ENCODE data around the gene RAB7A.
"Not testable (repeated sequence)": the region's sequence is repeated elsewhere in the genome, so short reads cannot be mapped to it uniquely, and the experiment has no call there.

RAB7A gene

DNA sequence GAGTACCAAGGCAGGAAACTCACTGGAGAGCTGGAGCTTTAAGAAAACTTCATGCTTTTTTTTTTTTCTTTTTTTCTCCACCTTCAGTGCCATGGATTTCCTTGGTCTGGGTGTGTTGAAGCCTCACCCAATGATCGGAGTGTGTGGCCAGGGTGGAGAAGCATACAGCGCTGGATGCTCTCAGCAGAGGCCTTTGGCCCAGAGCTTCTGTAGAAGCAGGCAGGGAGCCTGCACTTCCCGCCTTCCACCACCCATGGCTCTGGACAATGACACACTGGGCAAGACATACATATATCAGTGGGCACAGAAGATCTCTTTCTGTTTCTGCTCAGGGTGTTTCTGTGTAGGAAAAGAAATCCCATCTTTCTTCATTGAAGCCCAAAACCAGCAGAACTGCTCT is 97.6 kb downstream of the RAB7A start:
- no peak for DNase-seq

DNA sequence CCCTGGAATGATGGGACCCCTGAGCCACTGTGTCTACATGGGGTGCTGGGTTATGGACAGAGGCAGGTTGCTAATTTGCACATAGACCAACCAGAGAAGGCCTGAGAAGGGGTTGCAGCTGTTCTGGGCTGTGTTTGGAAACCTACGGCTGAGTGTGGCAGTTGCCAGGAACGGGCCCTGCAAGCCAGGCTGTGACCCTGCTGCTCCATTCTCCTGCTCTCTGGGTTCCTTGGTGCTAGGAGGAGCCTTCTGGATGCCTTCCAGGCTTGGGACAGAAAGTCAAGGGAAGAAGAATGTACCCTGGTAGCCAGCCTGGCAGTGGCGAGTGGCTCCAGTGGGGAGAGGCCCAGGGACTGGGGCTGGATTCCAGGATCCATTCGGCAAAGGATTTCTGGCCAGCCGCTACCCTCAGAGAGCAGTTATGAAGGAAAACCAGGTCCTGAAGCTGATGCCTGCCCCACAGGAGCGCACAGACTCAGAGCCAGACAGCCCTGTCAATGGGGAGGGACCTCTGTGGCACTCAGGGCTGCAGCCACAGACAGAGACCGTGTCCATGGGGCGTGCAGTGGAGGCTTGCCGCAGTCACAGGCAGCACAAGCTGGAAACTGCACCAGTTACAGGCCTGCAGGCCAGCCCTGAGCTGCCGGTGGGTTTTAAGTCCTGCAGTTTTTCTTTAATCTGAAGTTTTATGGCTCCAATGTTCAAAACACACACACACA is 98.3 kb downstream of the RAB7A start:
- DNase-seq, result no peak

DNA sequence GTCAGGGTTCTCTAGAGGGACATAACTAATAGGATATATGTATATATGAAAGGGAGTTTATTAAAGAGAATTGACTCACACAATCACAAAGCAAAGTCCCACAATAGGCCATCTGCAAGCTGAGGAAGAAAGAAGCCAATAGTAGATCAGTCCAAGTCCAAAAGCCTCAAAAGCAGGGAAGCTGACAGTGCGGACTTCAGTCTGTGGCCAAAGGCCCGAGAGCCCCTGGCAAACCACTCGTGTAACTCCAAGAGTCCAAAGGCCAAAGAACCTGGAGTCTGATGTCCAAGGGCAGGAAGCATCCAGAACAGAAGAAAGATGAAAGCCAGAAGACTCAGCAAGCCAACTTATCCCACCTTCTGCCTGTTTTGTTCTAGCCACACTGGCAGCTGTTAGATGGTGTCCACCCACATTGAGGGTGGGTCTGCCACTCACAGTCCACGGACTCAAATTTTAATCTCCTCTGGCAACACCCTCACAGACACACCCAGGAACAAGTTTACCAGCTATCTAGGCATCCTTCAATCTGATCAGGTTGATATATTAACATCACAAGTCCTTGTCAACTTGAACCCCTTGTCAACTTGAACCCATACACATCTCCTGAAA is 99.2 kb downstream of the RAB7A start:
- DNase-seq, result no peak

DNA sequence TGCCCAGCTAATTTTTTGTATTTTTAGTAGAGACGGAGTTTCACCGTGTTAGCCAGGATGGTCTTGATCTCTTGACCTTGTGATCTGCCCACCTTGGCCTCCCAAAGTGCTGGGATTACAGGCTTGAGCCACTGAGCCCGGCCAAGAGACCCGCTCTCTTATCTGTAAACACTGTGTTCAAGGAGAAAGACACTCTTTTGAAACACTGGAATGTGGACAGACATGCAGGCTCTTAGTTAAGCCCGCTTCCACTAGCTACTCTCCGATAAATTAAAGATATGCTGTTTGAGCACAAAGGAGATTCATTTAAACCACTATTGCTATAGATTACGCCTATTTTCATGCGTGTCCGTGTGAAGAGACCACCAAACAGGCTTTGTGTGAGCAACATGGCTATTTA is 103.1 kb downstream of the RAB7A start:
- DNase-seq, result not testable (repeated sequence)

DNA sequence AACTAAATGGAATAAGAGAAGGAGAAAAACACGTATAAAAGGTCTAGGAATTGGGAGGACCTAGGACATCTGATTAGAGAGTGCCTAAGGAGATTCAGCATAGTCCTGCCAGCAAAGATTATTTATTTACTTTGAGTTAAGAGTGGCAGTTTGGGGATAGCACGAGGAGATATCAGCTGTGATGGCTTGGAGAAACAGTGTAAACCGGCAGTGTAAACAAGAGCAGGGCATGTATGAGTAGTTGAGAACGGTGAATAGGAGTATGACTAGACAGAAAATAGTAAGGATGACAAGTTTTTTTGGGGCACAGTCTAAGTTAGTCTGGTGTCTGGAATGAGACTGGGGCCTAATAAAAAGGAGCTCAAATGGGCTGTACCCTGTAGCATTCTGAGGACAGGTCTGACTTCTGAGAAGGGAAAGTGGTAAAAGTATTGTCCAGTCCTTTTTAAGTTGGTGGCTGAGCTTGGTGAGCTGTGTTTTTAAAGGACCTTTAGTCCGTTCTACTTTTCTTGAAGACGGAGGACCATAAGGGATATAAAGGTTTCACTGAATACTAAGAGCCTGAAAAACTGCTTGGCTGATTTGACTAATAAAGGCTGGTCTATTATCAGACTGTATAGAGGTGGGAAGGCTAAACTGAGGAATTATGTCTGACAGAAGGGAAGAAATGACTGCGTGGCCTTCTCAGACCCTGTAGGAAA is 104.1 kb downstream of the RAB7A start:
- DNase-seq, result not testable (repeated sequence)

DNA sequence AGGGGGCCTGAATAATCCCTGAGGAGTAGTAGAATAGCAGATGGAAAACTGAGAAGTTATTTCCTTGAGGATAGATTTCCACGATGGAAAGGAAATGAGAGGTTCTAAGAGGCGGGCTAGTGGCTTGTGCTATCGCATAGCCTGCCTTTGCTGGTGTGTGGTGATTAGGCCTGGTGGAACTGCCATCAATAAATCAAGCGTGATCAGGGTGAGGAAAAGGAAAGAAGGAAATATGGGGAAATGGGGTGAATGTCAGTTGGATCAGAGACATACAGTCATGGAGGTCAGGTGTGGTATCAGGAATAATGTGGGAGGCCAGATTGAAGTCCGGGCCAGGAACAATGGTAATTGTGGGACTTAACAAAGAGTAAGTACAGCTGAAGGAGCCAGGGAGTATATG is 104.8 kb downstream of the RAB7A start:
- not testable (repeated sequence) for DNase-seq

DNA sequence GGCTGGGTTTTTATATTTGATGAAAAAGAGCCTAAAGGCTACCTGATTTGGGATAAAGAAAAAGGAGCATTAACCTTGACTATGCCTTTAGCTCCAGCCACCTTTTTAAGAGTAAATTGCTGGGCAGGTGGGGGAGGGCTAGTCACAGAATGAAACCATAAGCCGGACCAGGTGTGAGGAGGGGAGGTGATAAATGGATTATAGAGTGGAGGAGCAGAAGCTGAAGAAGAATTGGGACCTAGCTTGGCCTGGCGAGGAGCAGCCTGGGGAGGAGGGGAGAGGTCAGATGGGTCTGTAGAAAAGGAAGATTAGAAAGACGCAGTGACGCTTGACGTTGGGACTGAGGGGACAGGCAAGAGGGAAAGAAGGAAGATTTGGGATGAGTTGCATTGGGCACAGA is 107.0 kb downstream of the RAB7A start:
- not testable (repeated sequence) for DNase-seq

DNA sequence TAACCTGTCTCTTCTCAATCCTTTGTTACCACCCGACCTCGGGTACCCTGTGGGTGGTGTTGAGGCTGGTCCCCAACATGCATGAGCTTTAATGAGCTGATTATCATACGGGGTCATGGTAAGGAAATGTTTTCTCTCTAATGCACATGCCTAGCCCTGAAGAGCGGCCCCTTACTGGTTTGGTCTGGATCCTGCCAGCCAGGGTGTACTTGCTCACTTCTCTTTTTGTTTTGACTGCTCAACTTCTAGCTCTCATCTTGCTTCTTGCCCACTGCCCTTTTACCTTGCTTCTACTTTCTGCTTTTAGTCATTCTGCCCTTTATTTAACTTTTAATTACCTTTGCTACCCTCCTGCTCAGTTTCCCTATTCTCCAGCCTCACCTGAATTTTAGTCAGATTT is 109.1 kb downstream of the RAB7A start:
- DNase-seq, result no peak

DNA sequence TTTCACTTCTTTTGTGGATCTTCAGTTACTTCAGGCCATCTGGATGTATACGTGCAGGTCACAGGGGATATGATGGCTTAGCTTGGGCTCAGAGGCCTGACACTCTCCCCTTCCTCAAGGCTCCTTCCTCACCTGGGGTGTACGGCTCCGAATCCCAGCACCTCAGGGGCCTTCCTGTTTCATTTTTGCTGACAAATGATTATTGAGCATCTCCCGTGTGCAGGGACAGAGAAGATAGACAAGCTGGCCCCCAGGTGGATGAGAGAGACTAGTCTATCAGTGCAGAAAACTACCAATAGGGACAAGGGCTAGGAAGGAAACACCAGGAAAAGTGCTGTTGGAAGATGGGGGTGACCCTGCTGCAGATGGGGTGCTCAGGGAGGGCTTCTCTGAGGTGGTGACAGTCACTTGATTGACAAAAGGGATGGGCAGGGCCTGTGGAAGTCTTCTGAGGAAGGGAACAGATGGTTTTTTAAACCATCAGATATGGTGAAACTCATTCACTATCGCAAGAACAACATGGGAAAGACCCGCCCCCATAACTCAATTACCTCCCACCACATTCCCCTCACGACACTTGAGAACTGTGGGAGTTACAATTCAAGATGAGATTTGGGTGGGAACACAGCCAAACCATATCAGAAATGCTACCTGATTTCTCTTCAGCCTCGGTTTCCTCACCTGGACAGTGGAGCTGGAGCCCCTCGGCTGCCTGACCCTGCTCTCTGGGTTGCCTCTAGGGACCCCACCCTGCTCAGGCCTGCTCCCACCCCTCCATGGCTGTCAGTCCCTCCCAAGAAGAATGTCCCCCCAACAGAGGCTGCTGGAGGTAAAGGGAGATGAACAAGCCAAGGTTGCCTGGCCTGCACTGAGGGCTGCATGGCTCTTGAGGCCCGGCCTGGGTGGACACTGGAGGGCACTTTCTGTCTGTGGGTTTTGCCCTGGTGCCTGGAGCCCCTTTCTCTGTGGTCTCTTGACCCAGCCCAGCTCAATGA is 116.2 kb downstream of the RAB7A start:
- DNase-seq, result no peak

DNA sequence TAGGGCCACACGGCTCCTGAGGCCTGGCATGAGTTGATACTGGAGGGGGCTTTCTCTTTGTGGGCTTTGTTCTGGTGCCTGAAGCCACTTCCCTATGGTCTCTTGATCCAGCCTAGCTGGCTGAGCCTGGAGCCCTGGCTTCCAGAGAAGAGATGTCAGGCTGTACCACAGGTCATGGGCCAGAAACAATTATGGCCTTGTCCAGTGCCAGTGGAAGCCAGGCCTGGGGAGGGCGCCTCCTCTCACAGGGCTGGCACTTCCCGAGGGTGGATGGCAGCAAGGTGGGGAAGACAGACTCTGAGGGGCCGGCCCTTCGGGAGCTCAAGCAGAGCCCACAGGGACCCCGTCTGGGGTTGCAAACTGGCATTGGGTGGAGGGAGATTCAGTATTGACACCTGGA is 118.5 kb downstream of the RAB7A start:
- DNase-seq, result no peak

DNA sequence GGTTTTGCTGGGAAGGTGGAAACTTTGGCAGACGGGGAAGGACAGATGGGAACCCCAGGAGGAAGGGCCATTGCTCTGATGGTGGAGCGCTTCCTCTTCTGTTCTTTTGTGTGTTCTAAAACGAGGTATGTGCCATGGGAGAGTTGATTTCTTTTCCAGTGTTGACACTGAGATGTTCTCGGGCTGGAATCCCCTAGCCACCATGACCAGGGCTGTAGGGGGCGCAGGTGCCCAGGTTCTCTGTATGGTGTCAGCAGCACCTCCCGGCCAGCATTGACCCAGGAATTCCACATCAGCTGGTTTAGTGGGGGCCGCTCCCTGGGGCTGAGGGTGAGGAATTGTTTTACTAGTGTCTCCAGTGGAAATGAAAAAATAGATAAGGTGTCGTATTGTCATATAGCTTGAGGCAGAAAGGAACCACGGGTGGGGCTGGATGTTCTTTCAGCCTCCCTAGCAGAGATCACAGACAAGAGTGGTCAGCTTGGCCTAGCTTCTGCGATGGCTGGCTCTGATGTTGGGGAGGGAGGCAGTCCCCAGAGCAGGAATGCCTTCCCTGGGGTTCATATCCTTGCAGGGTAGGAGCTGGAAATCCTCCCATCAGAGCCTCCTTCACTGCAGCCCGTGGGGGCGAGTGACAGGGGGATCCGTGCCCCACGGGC is 119.3 kb downstream of the RAB7A start:
- DNase-seq, result no peak

DNA sequence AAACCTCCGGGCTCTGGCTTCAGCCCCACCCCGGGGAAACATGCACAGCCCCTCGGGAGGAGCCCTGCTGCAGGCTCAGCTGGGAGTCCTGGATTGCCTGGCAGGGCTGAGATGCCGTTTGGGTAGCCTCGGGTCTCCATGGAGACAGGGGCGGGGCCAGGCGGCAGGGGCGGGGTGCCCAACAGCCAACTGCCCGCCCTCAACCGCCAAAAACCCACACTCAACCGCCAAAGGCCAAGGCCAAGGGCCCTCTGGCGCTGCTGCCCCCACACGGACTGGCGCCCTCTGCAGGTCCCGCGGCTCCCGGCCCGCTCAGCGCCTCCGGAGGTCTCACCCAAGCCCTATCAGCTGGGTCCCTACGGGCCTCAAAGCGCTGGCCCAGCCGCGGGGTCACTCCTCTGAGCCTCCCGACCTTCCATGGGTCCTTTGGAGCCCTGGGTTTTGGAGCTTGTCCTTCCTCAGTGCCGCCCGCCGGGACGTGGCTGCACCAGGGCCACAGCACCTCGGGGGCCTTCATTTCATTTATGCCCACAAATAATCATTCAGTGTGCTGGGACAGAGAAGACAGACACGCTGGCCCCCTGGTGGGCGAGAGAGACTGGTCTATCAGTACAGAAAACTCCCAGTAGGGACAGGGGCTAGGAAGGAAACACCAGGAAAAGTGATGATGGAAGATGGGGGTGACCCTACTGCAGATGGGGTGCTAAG is 119.9 kb downstream of the RAB7A start:
- DNase-seq, result peak; percentile 91

DNA sequence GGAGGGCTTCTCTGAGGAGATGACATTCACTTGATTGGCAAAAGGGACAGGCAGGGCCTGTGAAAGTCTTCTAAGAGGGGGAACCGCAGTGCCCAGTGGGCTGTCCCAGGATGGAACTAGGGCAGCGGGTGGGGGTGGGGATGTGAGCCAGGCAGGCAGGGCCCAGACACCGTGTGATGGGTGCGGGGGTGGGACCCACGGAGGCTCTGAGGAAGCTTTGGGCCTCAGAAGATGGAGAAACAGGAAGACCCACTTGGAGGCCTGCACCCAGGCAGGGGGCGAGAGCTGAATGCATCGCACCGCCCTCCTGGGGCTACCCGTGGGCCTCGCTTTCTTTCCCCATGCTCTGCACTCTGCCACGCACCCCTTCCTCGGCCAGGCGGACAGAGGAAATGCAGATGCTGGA is 120.5 kb downstream of the RAB7A start:
- DNase-seq, result no peak

DNA sequence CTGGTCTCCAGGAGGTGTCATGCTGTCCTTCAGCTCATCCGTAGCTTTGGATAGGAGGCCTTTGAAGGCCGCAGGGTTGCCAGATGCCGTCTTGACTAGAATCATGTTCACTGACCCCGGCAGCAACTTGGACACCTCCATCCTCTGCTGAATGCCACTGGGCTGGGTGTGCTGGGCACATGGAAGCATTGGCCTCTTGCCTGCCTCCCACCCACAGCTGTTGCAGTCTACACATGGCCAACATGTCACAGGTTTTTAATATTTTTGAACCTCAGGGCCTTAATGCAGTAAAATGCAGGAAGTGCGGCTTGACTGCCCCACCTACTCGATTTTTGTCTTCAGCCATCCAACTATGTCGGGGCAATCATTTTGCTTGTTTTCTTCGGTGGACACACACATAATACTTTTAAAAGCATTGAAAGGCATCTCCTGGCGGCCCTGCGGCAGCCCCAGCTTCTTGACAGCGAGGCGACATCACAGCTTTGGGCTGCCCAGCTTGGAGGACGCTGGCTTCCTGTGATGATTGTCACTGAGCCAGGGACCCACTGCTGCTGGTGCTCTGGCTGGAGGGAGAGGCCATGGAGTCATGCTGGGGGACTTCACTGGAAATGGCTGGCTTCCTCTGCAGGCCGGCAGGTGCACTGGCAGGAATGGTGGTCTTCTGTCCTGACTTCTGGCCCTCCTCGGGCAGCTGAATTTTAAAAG is 121.8 kb downstream of the RAB7A start:
- no peak for DNase-seq

DNA sequence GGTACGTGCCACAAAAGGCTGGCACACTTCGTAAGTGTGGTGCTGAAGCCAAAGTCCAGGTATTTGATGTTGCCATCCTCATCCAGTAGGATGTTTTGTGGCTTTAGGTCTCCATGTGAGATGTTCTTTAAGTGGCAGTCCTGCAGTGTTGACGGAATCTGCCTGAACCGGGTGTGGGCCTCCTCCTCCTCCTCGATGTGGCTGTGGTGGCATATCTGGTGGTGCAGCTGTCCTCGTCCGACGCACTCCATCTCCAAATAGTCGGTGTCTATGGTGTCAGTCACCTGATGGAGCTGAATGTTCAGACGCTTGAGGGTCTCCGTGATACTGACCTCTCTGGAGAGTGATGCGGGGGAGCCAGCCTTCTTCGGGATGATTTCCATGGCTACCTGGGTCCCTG is 123.0 kb downstream of the RAB7A start:
- DNase-seq, result no peak

DNA sequence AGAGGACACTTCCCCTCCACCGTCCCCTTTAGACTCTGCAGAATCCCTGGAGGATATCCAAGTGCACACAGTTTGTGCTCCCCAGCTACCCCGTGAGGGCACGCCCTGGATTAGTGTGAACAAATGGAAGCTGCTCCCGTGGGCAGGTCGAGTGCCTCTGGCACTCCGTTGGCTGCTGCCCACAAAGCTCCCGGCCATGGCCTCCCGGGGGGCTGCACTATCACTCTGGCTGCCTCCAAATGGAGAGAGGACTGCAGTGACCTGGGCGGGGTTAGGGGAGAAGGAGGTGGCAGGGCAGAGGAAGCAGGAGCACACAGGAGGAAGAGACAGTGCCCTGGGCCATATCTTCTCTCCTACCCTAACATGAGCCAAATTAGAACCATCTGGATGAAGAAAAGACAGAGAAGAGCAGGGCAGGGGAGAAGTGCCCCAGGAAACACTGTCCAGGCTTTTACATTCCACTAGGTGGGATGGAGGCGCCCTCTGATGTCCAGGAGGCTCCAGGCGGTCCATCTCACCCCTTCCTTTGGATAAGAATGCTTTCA is 124.0 kb downstream of the RAB7A start:
- no peak for DNase-seq

DNA sequence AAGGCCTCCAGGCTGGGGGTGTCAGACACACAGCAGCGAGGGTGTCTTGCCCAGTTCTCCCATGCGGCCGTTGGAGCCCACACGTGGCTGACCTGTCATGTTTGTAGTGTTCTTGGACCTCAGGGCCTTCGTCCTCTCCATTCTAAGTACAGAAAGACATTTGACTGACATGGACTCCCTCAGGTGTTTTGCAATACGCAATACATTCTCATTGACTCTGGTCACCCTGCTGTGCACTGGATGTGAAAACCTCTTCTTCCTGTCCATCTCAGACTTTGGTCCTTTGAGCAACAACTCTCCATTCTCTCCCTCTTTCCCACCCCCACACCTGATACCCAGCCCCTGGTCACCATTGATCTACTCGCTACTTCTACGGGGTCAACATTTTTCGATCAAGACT is 124.6 kb downstream of the RAB7A start:
- no peak for DNase-seq

DNA sequence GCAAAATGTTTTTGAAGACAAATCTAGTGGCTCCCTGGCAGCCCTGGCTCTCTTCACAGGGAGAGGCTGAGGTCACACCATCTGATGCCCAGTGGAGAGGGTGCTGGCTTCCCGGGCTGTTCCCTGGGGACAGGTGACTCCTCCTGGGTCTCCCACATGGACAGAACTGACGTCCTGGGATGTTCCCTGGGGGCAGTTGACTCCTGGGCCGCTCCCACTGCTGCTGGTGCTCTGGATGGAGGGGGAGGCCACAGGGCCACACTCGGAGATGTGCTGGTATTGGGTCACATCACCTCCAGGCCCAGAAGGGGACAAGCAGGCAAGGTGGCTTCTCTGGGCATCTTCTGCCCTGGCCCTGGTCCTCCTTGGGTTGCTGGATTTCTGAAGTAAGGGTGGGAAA is 125.6 kb downstream of the RAB7A start:
- DNase-seq, result no peak

DNA sequence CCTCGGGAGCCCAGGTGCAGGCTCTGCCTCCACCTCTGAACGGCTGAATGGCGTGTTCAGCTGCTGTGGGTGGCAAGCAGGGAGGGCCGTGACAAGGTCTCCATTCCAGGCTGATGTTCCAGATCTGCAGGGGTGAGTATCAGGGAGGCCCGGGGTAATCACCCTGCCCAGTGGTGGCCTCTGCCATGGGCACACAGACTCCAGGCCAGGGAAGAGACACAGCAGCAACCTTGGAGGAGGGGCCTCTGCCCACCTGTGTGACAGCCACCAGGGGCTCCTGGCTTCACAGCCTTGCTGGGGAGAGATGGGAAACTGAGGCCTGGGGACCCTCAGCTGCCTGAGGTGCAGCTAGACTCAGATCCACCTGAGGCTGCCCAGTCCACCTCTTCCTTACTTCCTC is 127.8 kb downstream of the RAB7A start:
- no peak for DNase-seq

DNA sequence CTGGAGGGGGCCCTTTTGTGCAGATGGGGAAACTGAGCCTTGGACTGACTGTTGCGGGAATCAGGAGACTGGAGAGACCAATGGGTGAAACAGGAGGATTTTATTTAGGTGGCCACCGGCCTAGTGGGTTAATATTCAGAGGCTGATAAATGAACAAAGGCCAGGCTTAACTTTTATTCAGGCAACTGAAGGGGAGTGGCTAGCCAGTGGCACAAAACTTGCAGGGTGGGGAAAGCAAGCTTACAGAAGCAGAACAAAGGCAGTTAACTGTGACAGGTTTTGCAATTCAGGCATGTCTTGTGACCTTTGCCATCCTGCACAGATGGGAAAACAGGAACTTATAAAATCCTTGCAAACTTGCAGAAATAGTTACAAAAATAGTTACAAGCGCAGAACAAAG is 128.5 kb downstream of the RAB7A start:
- DNase-seq, result no peak

DNA sequence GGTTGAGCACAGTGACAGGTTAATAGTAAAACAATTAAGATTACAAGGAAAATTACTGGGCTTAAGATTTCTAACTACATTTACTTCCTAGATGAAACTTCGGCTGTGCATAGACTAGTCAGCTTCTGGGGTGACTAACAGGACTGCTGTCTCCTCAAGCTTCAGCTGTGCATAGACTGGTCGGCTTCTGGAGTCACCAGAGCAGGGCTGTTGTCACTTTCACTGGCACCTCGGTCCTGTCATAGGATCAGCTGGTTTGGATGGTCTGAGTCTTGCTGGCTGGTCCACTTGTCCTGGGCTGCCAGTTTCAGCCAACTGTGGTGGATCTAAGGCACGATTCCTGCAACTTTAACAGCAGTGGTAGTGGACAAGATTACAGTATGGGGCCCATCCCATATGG is 129.6 kb downstream of the RAB7A start:
- no peak for DNase-seq
